ENCODE measurements around the gene MLLT10. TPM values are rescaled to one million over a fixed set of nuclear protein-coding genes. Genes with fewer than 3 reads are reported as not detected.
A peak's percentile ranks its signal among the peaks of the same experiment; 100 is the strongest.

Gene MLLT10
- total and polyA plus RNA-seq, 9 of the 15 experiments (the other 6 are each of a cell fraction or from before 2014, with no cell fraction given), result 18.8 to 81.4 (median 64.2) TPM

DNA sequence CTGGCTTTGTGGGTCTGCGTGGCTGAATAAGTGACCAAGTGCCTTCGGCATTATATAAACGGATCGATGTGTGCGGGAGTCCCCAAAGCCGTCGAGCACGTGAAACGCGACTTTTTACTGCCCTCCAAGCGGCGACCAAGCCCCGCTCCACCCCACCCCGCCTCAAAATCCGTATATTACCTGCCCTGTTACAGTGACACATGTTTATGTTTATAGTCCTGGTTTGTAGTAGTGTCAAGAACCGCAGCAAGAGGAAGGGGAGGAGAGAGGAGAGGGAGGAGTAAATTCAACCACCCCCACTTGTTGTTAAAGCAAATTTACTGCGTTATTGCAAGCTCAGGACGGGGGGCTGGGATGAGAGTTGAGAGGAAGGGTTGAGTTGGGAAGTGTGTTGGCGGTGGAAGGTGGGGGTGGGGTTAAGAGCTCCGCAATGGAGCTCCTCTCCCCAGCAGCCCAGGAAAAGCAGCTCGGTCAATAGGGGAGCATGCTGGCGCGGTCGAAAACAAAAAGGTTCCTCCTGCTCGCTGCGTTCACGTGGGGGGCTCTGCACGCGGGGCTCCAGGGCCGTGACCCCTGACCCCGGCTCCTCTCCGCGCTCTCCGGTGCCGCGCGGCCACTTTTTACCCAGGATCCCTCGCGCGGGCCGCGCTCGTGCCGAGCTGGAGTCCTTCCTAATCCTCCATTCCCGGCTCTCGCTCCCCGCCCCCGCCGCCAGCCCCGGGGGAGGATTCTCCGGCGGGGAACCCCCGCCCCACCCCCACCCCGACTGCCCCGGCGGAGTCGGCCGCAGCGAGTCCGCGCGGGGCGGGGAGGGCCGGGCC lies 8.5 kb upstream of the MLLT10 start, which contains the start of gene SKIDA1 (continued):
- TF ChIP-seq, protein P1, sequence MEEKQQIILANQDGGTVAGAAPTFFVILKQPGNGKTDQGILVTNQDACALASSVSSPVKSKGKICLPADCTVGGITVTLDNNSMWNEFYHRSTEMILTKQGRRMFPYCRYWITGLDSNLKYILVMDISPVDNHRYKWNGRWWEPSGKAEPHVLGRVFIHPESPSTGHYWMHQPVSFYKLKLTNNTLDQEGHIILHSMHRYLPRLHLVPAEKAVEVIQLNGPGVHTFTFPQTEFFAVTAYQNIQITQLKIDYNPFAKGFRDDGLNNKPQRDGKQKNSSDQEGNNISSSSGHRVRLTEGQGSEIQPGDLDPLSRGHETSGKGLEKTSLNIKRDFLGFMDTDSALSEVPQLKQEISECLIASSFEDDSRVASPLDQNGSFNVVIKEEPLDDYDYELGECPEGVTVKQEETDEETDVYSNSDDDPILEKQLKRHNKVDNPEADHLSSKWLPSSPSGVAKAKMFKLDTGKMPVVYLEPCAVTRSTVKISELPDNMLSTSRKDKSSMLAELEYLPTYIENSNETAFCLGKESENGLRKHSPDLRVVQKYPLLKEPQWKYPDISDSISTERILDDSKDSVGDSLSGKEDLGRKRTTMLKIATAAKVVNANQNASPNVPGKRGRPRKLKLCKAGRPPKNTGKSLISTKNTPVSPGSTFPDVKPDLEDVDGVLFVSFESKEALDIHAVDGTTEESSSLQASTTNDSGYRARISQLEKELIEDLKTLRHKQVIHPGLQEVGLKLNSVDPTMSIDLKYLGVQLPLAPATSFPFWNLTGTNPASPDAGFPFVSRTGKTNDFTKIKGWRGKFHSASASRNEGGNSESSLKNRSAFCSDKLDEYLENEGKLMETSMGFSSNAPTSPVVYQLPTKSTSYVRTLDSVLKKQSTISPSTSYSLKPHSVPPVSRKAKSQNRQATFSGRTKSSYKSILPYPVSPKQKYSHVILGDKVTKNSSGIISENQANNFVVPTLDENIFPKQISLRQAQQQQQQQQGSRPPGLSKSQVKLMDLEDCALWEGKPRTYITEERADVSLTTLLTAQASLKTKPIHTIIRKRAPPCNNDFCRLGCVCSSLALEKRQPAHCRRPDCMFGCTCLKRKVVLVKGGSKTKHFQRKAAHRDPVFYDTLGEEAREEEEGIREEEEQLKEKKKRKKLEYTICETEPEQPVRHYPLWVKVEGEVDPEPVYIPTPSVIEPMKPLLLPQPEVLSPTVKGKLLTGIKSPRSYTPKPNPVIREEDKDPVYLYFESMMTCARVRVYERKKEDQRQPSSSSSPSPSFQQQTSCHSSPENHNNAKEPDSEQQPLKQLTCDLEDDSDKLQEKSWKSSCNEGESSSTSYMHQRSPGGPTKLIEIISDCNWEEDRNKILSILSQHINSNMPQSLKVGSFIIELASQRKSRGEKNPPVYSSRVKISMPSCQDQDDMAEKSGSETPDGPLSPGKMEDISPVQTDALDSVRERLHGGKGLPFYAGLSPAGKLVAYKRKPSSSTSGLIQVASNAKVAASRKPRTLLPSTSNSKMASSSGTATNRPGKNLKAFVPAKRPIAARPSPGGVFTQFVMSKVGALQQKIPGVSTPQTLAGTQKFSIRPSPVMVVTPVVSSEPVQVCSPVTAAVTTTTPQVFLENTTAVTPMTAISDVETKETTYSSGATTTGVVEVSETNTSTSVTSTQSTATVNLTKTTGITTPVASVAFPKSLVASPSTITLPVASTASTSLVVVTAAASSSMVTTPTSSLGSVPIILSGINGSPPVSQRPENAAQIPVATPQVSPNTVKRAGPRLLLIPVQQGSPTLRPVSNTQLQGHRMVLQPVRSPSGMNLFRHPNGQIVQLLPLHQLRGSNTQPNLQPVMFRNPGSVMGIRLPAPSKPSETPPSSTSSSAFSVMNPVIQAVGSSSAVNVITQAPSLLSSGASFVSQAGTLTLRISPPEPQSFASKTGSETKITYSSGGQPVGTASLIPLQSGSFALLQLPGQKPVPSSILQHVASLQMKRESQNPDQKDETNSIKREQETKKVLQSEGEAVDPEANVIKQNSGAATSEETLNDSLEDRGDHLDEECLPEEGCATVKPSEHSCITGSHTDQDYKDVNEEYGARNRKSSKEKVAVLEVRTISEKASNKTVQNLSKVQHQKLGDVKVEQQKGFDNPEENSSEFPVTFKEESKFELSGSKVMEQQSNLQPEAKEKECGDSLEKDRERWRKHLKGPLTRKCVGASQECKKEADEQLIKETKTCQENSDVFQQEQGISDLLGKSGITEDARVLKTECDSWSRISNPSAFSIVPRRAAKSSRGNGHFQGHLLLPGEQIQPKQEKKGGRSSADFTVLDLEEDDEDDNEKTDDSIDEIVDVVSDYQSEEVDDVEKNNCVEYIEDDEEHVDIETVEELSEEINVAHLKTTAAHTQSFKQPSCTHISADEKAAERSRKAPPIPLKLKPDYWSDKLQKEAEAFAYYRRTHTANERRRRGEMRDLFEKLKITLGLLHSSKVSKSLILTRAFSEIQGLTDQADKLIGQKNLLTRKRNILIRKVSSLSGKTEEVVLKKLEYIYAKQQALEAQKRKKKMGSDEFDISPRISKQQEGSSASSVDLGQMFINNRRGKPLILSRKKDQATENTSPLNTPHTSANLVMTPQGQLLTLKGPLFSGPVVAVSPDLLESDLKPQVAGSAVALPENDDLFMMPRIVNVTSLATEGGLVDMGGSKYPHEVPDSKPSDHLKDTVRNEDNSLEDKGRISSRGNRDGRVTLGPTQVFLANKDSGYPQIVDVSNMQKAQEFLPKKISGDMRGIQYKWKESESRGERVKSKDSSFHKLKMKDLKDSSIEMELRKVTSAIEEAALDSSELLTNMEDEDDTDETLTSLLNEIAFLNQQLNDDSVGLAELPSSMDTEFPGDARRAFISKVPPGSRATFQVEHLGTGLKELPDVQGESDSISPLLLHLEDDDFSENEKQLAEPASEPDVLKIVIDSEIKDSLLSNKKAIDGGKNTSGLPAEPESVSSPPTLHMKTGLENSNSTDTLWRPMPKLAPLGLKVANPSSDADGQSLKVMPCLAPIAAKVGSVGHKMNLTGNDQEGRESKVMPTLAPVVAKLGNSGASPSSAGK (IDR thresholded peaks at IDR 0.05), result peak; percentile 80
- TF ChIP-seq ZNF197 (CRISPR knock-in tag; IDR thresholded peaks at IDR 0.05; ENCODE audit: low read depth) (peak; percentile 74), U2AF1 (optimal IDR thresholded peaks at IDR 0.05; ENCODE audit: low read depth, low read length) (no peak), TBL1XR1 (IDR thresholded peaks at IDR 0.05; ENCODE audit: low read length in 2 of 2) (no peak)
- TF ChIP-seq, protein P2, sequence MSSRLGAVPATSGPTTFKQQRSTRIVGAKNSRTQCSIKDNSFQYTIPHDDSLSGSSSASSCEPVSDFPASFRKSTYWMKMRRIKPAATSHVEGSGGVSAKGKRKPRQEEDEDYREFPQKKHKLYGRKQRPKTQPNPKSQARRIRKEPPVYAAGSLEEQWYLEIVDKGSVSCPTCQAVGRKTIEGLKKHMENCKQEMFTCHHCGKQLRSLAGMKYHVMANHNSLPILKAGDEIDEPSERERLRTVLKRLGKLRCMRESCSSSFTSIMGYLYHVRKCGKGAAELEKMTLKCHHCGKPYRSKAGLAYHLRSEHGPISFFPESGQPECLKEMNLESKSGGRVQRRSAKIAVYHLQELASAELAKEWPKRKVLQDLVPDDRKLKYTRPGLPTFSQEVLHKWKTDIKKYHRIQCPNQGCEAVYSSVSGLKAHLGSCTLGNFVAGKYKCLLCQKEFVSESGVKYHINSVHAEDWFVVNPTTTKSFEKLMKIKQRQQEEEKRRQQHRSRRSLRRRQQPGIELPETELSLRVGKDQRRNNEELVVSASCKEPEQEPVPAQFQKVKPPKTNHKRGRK (tag; IDR thresholded peaks at IDR 0.05), result no peak
- TF ChIP-seq, protein P3, sequence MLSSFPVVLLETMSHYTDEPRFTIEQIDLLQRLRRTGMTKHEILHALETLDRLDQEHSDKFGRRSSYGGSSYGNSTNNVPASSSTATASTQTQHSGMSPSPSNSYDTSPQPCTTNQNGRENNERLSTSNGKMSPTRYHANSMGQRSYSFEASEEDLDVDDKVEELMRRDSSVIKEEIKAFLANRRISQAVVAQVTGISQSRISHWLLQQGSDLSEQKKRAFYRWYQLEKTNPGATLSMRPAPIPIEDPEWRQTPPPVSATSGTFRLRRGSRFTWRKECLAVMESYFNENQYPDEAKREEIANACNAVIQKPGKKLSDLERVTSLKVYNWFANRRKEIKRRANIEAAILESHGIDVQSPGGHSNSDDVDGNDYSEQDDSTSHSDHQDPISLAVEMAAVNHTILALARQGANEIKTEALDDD (IDR thresholded peaks at IDR 0.05), result peak; percentile 80
